HG02571 (cell line): Measurements from ENCODE around the gene SNAPIN.

Experiments used
- ATAC-seq: cut with Tn5 transposase; IDR thresholded peaks from one replicate; pipeline ENCODE4 v1.9.1; 2021; ENCODE audit warnings: mild to moderate bottlenecking, moderate library complexity; ENCODE audit not compliant: unreplicated experiment

Gene SNAPIN

DNA sequence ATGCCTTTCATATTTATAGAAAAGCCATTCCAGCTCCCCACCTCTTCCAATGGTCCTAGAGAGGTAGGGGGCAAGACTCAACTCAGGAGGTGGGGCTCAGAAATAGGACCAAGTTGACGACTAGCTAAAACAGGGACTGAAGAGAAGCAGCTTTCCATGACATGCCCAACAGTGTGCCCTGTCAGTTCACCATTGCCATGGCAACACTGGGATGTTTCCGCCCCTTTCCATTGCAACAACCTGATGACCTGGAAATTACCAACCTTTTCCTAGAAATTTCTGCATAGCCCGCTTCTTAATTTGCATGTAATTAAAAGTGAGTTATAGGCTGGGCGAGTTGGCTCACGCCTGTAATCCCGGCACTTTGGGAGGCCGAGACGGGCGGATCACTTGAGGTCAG, 47.0 kb downstream of the SNAPIN start:
- no peak for ATAC-seq

DNA sequence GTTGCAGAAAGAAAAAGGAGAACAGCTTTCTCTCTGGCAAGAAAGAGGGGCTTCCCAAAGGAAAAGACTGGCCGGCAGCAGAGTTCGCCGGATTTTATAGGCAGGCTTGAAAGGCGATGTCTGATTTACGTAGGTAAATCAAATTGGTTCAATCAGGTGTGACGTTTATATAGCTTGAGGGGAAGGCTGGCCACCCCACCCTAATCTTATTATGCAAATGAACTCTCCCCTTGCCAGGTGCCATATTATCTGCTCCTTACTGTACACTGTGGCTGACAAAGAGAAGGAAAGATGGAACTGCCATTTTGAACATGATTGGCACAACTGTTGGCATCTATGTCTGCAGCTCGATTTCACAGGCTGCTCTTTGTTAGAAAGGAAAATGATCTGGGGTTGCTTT, 52.5 kb downstream of the SNAPIN start:
- ATAC-seq: no peak
